Mesodermal cell (in vitro differentiated cells): ENCODE results near the gene PSPH.
"Not testable (repeated sequence)": the region's sequence is repeated elsewhere in the genome, so short reads cannot be mapped to it uniquely, and the experiment has no call there.

ENCODE experiments used
- H3K27ac ChIP-seq: 2 replicates; pipeline ENCODE4 v1.7.0; 2013; ENCODE audit warnings: mild to moderate bottlenecking, low read depth, low read length, moderate library complexity; ENCODE audit not compliant: severe bottlenecking
- H3K36me3 ChIP-seq: 2 replicates; pipeline ENCODE4 v1.7.1; 2013; ENCODE audit warnings: mild to moderate bottlenecking, low read length, moderate library complexity; ENCODE audit not compliant: control insufficient read depth, insufficient read depth
- H3K4me1 ChIP-seq: one replicate; pipeline ENCODE4 v1.7.1; 2013; ENCODE audit warnings: mild to moderate bottlenecking, low read length; ENCODE audit not compliant: insufficient read depth, control insufficient read depth, poor library complexity, severe bottlenecking
- H3K4me3 ChIP-seq: 2 replicates; pipeline ENCODE4 v1.7.0; 2013; ENCODE audit warnings: low read length, control low read depth, mild to moderate bottlenecking; ENCODE audit not compliant: insufficient read depth, poor library complexity, severe bottlenecking; ENCODE audit errors: extremely low read depth
- H3K9me3 ChIP-seq: 2 replicates; pipeline ENCODE4 v1.7.1; 2013; ENCODE audit warnings: mild to moderate bottlenecking, low read length, moderate library complexity; ENCODE audit not compliant: control insufficient read depth
- WGBS, 2 experiments: methylation state at CpG; one replicate each; pipeline ENCODE4 v1.1.5; 2013; ENCODE audit warnings: missing lambda C conversion rate in 2 of 2; ENCODE audit not compliant: insufficient coverage in 2 of 2; 5-methylcytosine and 5-hydroxymethylcytosine counted together

The PSPH gene

GRCh38 chr7:56032578-56032977 lies 18.7 kb downstream of the PSPH start:
- 91 to 92% methylated on average over 4 to 5 of the region's 7 CpGs for WGBS, 2 experiments
- H3K9me3 ChIP-seq, H3K4me3 ChIP-seq, H3K27ac ChIP-seq, H3K4me1 ChIP-seq: not testable (repeated sequence)
- peaks cover 40% of the 10 kb centered on the region for H3K36me3 ChIP-seq

DNA sequence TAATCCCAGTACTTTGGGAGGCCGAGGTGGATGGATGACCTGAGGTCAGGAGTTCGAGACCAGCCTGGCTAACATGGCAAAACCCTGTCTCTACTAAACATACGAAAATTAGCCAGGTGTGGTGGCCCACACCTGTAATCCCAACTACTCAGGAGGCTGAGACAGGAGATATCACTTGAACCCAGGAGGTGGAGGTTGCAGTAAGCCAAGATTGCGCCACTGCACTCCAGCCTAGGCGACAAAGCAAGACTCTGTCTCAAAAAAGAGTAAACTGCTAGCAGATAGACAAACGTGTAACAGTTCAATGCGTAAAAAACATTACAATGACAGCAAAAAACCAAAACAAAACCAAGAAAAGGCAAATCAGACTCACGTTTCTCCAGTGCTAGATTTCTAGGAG lies 19.7 kb downstream of the PSPH start:
- 93% methylated on average over 6 to 7 of the region's 8 CpGs for WGBS, 2 experiments
- not testable (repeated sequence) for H3K27ac ChIP-seq, H3K4me1 ChIP-seq, H3K4me3 ChIP-seq, H3K9me3 ChIP-seq
- peaks cover 50% of the 10 kb centered on the region for H3K36me3 ChIP-seq

GRCh38 chr7:56030340-56030739 lies 20.9 kb downstream of the PSPH start:
- Histone ChIP-seq H3K4me3 (no peak overlapping the region), H3K9me3 (no peaks in the 10 kb centered on the region), H3K36me3 (peaks cover 58% of the 10 kb centered on the region), H3K4me1 (peaks cover 5% of the 10 kb centered on the region), H3K27ac (no peak overlapping the region)
- WGBS, 2 experiments = 85 to 89% methylated on average over 4 to 5 of the region's 8 CpGs

- H3K4me1 ChIP-seq = peaks cover 5% of the 10 kb centered on the region
- no peak overlapping the region for H3K4me3 ChIP-seq
- no peaks in the 10 kb centered on the region for H3K9me3 ChIP-seq
- H3K27ac ChIP-seq = no peak overlapping the region
- WGBS, 2 experiments = 89 to 97% methylated on average over 5 of the region's 9 CpGs
- peaks cover 58% of the 10 kb centered on the region for H3K36me3 ChIP-seq
Measured at GRCh38 chr7:56028942-56029630, 22.2 kb downstream of the PSPH start.

DNA sequence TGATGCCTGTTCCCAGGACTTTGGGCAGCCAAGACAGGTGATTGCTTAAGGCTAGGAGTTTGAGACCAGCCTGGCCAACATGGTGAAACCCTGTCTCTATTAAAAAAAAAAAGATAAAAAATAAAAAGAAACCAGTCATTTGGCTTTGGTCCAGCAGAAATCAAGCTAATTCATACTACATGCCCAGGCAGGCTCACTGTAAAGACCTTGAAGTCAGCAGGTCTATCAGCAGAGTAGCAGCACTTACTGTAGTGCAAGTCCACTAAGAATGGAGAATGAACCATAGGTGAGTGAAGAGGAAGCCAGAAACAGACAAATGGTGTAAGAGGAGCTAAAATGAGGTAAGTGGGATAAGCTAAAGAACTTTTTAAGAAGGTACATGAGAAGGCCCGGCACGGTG lies 24.7 kb downstream of the PSPH start:
- H3K36me3 ChIP-seq = peaks cover 62% of the 10 kb centered on the region
- no peak overlapping the region for H3K4me3 ChIP-seq
- 92% methylated on average over 2 of the region's 2 CpGs; no CpG with 5 or more reads in 1 of the 2 experiments for WGBS, 2 experiments
- H3K27ac ChIP-seq = no peak overlapping the region
- H3K4me1 ChIP-seq = no peaks in the 10 kb centered on the region
- no peaks in the 10 kb centered on the region for H3K9me3 ChIP-seq

GRCh38 chr7:56023500-56023899 lies 27.7 kb downstream of the PSPH start:
- H3K27ac ChIP-seq = no peak overlapping the region
- H3K4me1 ChIP-seq = no peaks in the 10 kb centered on the region
- H3K4me3 ChIP-seq = no peak overlapping the region
- peaks cover 66% of the 10 kb centered on the region for H3K36me3 ChIP-seq
- no peaks in the 10 kb centered on the region for H3K9me3 ChIP-seq

- peaks cover 73% of the 10 kb centered on the region for H3K36me3 ChIP-seq
- H3K4me1 ChIP-seq = no peaks in the 10 kb centered on the region
- WGBS, 2 experiments = 92 to 93% methylated on average over 8 to 9 of the region's 9 CpGs
- H3K27ac ChIP-seq = no peak overlapping the region
- H3K9me3 ChIP-seq = no peaks in the 10 kb centered on the region
- H3K4me3 ChIP-seq = no peak overlapping the region
Measured at GRCh38 chr7:56019501-56019900, 31.7 kb downstream of the PSPH start.

DNA sequence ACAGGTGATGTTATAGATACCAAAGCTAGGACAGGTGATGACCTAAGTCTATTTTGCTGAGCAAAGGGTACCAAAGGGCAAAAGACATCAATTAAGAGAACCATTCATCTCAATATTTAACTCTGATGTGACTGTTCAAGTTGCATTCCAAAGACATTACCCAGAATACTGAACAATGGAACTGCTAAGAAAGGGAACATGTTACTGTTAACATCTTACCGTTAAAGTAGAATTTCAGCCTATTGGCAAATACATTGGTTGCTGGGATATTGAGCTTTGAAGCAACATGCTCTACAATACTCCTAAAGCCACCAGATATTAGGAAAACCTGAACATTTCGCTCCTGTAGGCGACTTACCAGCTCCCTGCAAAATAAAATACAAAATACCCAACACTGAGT lies 34.2 kb downstream of the PSPH start:
- not testable (repeated sequence) for H3K4me3 ChIP-seq, H3K27ac ChIP-seq, H3K9me3 ChIP-seq, H3K4me1 ChIP-seq
- peaks cover 87% of the 10 kb centered on the region for H3K36me3 ChIP-seq
- WGBS, 2 experiments = no CpG with 5 or more reads among the region's 3 CpGs

DNA sequence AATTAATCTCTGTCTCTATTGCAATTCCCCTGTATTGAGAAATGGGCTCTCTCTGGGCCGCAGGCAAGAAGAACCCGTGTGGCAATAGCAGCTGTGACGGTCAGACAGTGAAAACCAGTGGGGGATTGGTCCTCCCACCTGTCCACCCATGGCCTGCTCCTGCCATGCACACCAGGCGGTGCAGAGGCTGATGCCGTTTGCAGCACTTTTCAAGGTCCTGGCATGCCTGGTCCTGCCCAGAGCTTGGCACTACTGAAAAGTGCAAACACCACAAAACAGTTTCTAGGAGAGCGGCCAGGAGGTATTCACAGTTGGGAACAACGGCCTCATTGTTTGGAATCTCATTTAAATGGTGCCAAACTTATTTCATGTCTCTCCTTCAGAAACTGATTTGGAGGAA lies 41.5 kb downstream of the PSPH start:
- 84 to 93% methylated on average over 3 to 6 of the region's 7 CpGs for WGBS, 2 experiments
- Histone ChIP-seq H3K4me3 (no peak overlapping the region), H3K36me3 (peaks cover 39% of the 10 kb centered on the region), H3K4me1 (no peaks in the 10 kb centered on the region), H3K27ac (no peak overlapping the region), H3K9me3 (no peaks in the 10 kb centered on the region)

- peaks cover 21% of the 10 kb centered on the region for H3K36me3 ChIP-seq
- WGBS, 2 experiments = 92 to 95% methylated on average over 9 of the region's 9 CpGs
- H3K27ac ChIP-seq = no peak overlapping the region
- H3K4me3 ChIP-seq = no peak overlapping the region
- no peaks in the 10 kb centered on the region for H3K4me1 ChIP-seq
- H3K9me3 ChIP-seq = no peaks in the 10 kb centered on the region
Measured at GRCh38 chr7:56007891-56008290, 43.4 kb downstream of the PSPH start.

GRCh38 chr7:56007167-56007652 lies 44.0 kb downstream of the PSPH start:
- Histone ChIP-seq H3K4me1 (no peaks in the 10 kb centered on the region), H3K9me3 (no peaks in the 10 kb centered on the region), H3K27ac (peak overlapping the region; percentile 10), H3K36me3 (peaks cover 16% of the 10 kb centered on the region), H3K4me3 (no peak overlapping the region)
- 89 to 93% methylated on average over 4 of the region's 4 CpGs for WGBS, 2 experiments
